Activated naive CD4-positive, alpha-beta T cell treated with anti-CD3 and anti-CD28 coated beads, Interleukin-2, amount 10 ng/mL, durations not matched to agents 7 days and 5 days (primary cell): ENCODE results near the gene MAP3K4.
A peak's percentile ranks its signal among the peaks of the same experiment; 100 is the strongest.
"Not testable (repeated sequence)": the region's sequence is repeated elsewhere in the genome, so short reads cannot be mapped to it uniquely, and the experiment has no call there.

Source experiments
- CTCF ChIA-PET: fragments of 350-600 bp; sonication (Branson Sonifier 250); formaldehyde crosslinking; loops from one replicate; lab custom pipeline; 2021; ENCODE audit warnings: antibody characterized with exemption; lab: Charles Lee
- DNase-seq: peaks from one replicate; pipeline ENCODE4 v3.0.0-alpha.2; 2020
- H3K27ac Mint-ChIP-seq: one replicate; pipeline ENCODE4 v1.8.0; 2021; ENCODE audit warnings: mild to moderate bottlenecking, moderate library complexity, mixed read lengths
- H3K27me3 Mint-ChIP-seq: one replicate; pipeline ENCODE4 v1.8.0; 2021; ENCODE audit warnings: mild to moderate bottlenecking, mixed read lengths
- H3K36me3 Mint-ChIP-seq: one replicate; pipeline ENCODE4 v1.8.0; 2021; ENCODE audit warnings: mixed read lengths
- H3K4me1 Mint-ChIP-seq: one replicate; pipeline ENCODE4 v1.8.0; 2021; ENCODE audit warnings: mixed read lengths
- H3K4me3 Mint-ChIP-seq: one replicate; pipeline ENCODE4 v1.8.0; 2021; ENCODE audit warnings: mild to moderate bottlenecking, moderate library complexity, mixed read lengths
- H3K9me3 Mint-ChIP-seq: one replicate; pipeline ENCODE4 v1.8.0; 2021; ENCODE audit warnings: mixed read lengths

MAP3K4 gene

DNA sequence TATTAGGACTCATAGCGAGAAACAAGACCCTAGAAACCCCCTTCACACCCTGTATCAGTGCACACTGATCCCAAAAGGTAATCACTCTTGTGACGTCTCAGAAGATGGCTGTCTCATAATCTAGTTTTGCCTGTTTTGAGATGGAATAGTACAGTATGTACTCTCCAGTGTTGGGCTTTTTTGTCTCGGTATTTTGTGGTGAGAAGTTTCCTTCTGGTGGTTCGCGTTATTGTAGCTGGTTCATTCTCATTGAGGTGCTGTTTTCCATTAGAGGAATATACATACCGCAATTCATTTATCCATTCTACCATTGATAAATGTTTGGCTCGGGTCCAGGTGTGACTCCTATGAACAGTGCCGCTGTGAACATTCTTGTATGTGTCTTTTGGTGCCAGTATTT, 27.9 kb upstream of the MAP3K4 start:
- CTCF ChIA-PET, result no interaction called here
- H3K4me3 Mint-ChIP-seq, result no peak overlapping the region

DNA sequence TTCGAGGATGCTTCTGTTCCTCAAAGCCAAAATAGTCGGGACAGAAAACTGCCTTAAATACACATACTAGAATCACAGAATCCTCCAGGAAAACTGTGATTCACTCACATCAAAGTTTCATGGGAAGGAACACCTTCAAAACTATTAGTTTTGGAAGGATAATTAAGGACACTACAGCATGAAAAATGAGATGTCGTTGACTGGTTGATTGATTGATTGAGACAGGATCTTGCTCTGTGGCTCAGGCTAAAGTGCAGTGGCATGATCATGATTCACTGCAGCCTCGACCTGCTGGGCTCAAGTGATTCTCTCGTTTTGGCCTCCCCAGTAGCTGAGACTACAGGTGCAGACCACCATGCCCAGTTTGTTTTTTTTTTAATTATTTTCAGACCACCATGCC, 25.7 kb upstream of the MAP3K4 start:
- no peaks in the 10 kb centered on the region for H3K4me1 Mint-ChIP-seq
- DNase-seq, result no peak
- H3K36me3 Mint-ChIP-seq, result no peaks in the 10 kb centered on the region
- no peaks in the 10 kb centered on the region for H3K9me3 Mint-ChIP-seq
- no peak overlapping the region for H3K27ac Mint-ChIP-seq
- peaks cover 10% of the 10 kb centered on the region for H3K27me3 Mint-ChIP-seq
- CTCF ChIA-PET, result no interaction called here
- H3K4me3 Mint-ChIP-seq, result no peak overlapping the region

More for the DNA sequence above, 27.9 kb upstream of the MAP3K4 start:
- Mint-ChIP-seq H3K27ac (no peak overlapping the region), H3K9me3 (no peaks in the 10 kb centered on the region), H3K27me3 (peaks cover 10% of the 10 kb centered on the region), H3K4me1 (no peaks in the 10 kb centered on the region), H3K36me3 (no peaks in the 10 kb centered on the region)
- DNase-seq, result no peak

DNA sequence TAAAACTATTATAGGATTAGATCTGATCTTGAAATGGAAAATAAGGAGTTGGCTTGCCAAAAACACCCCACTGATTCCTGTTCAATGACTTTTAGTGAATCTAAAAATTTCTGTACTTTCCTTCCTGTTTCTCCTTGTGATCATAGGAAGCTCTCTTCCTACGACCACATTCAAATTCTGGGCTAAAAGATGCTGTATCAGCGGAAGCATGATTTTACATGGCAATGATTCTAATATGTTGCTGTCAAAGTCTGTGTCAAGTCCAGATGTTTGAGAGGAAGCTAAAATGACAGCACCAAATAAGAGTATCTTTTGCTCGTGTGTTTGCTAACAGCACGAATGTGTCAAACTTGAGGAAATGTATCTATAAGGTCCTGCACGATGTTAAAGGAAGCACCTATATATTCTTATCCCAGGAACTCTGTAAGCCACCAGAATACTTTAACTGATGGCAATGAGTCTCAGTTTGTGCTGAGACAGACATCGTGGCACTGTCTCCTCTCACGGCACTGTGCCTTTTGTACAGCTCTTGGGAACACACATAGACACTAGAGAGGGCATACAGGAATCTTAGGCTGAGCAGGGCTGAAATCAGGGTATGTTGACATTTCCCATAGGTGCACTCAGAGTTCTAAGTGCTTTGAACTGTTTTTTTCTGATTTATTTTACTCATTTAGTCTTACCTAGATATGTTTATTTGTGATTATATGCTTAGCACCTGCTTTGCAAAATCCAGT, 24.9 kb upstream of the MAP3K4 start:
- Mint-ChIP-seq H3K27ac (no peak overlapping the region), H3K36me3 (no peaks in the 10 kb centered on the region), H3K4me3 (no peak overlapping the region), H3K4me1 (no peaks in the 10 kb centered on the region), H3K9me3 (no peaks in the 10 kb centered on the region), H3K27me3 (peaks cover 10% of the 10 kb centered on the region)
- CTCF ChIA-PET, result no interaction called here
- DNase-seq, result no peak

DNA sequence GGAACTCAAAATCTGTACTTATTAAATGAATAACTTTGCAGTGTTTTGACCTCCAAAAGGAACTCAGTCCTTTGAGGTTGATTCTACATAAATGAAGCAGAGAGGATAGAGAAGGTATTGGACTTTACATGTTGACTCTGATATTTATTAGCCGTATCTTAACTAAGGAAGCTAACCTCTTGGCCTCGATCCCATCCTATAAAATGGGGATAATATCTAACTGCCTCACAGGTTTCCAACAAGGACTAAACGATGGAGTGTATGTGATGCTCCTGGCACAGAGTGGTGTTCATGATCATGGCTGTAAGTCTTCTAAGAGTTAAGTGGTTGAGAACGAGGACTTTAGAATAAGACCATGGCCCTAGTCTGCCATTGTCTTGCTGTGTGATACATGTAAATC, 24.2 kb upstream of the MAP3K4 start:
- no peaks in the 10 kb centered on the region for H3K4me1 Mint-ChIP-seq
- no peak overlapping the region for H3K27ac Mint-ChIP-seq
- H3K9me3 Mint-ChIP-seq, result no peaks in the 10 kb centered on the region
- CTCF ChIA-PET, result no interaction called here
- peaks cover 10% of the 10 kb centered on the region for H3K27me3 Mint-ChIP-seq
- no peak overlapping the region for H3K4me3 Mint-ChIP-seq
- DNase-seq, result no peak
- H3K36me3 Mint-ChIP-seq, result no peaks in the 10 kb centered on the region

DNA sequence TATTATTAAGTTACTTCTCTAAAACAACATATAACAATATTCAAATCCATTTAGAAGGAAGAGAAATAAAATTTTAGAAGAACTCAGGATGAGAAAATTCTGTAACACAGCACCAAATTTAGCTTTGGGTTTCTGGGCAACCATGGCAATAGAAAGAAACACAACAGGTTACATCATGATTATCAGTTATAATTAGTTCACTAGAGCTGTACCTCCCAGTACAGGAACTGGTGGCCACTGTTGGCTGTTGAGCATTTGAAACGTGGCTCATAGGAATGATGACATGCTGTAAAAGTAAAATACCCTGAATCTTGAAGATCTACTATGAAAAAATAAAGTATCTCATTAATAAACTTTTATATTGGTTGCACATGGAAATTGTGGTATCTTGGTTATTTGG, 23.7 kb upstream of the MAP3K4 start:
- peaks cover 10% of the 10 kb centered on the region for H3K27me3 Mint-ChIP-seq
- DNase-seq, result no peak
- CTCF ChIA-PET, result no interaction called here
- H3K9me3 Mint-ChIP-seq, result no peaks in the 10 kb centered on the region
- H3K36me3 Mint-ChIP-seq, result no peaks in the 10 kb centered on the region
- no peak overlapping the region for H3K4me3 Mint-ChIP-seq
- H3K4me1 Mint-ChIP-seq, result no peaks in the 10 kb centered on the region
- H3K27ac Mint-ChIP-seq, result no peak overlapping the region

DNA sequence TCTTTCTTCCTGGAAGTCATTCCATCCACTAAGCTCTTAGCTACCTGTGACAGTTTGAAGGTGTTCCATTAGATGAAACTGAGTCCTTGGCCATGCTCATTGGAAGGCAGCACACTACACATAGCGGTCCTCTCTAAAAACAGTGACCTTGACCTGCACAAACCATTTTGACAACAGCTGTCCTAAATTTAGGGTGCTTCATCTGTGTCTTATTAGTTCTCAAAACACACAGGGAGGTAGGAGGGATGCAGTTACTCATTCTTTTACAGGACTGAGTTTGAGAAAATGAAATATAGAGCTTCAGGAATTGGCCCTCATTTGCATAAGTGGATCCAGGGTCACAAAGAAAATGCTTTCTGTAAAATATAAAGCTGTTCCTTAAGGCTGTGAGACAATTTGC, 20.4 kb upstream of the MAP3K4 start:
- H3K4me3 Mint-ChIP-seq, result no peak overlapping the region
- no peaks in the 10 kb centered on the region for H3K4me1 Mint-ChIP-seq
- DNase-seq, result no peak
- CTCF ChIA-PET, result no interaction called here
- H3K36me3 Mint-ChIP-seq, result no peaks in the 10 kb centered on the region
- peaks cover 6% of the 10 kb centered on the region for H3K27me3 Mint-ChIP-seq
- H3K9me3 Mint-ChIP-seq, result no peaks in the 10 kb centered on the region
- no peak overlapping the region for H3K27ac Mint-ChIP-seq

DNA sequence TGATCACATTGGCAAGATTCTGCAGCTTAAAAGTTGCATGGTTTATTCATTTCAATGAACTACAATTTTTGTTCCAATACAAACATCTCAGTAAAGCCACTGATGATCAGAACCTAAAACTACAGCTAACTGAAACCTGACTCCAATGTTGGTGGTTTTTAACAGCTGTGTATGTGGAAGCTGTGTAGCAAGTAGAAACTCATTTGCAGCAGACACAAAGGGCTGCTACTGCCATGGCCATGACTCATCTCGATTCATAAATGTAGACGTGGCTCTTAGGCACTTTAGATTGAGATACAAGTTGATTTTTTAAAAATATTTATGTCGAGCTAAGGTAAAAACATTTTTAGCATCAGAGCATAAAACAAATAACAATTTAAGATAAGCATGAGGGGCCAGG, 19.5 kb upstream of the MAP3K4 start:
- H3K4me3 Mint-ChIP-seq, result no peak overlapping the region
- H3K27ac Mint-ChIP-seq, result no peak overlapping the region
- H3K9me3 Mint-ChIP-seq, result no peaks in the 10 kb centered on the region
- no peaks in the 10 kb centered on the region for H3K4me1 Mint-ChIP-seq
- H3K27me3 Mint-ChIP-seq, result peaks cover 6% of the 10 kb centered on the region
- no peaks in the 10 kb centered on the region for H3K36me3 Mint-ChIP-seq
- CTCF ChIA-PET, result no interaction called here
- DNase-seq, result no peak

DNA sequence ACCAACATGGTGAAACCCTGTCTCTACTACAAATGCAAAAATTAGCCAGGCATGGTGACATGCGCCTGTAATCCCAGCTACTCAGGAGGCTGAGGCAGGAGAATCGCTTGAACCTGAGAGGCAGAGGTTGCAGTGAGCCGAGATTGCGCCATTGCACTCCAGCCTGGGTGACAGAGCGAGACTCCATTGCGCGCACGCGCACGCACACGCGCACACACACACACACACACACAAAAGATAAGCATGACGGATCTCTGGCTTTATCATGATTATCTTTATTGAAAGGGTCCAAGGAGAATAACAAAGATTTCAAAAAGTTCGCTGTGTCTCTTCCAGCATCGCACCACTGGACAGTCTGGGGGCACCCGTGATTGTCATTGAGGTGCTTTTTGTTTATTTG, 19.0 kb upstream of the MAP3K4 start:
- not testable (repeated sequence) for DNase-seq

DNA sequence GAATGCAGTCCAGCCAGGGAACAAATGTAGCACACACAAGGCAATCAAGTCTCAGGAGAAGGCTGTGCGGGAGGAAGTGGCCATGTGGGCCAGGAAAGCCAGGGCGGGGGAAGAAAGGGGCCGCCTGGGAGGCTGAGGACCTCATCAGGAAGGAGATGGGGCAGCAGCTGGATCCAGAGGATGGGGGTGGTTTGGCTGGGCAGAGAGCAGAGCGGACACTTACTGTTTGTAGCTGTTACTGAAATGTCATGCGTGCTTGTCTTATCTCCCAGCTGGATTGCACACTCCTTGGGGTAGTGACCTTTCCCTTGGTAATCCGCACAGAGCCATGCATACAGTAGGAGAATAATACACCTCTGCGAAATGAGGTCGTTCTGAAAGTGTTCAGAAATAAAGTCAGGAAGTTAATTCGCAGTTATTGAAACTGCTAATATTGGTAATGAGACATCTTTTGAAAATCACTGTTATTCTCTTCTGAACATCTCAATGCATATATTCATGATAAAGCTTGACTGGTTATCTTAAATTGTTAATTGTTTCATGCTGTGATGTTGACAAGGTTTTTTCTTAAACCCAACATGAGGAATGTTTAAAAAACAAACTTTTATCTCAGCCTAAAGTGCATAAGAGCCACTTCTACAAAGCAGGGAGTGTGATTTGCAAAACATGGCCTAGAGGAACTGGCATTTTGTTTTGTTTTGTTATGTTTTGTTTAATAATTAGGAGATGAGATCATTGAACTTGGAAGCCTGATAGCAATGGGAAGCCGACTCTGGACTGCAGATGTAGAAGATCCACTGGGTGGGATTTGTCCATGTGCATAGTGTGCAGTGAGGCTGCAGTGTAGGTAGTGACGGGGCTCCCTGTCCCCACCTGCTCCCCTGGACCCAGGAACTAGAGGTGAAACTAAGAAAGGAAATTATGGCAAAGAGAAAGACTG, 18.0 kb upstream of the MAP3K4 start:
- Mint-ChIP-seq H3K36me3 (no peaks in the 10 kb centered on the region), H3K9me3 (no peaks in the 10 kb centered on the region), H3K4me3 (no peak overlapping the region), H3K4me1 (no peaks in the 10 kb centered on the region), H3K27me3 (peaks cover 7% of the 10 kb centered on the region), H3K27ac (peak overlapping the region; percentile 53)
- DNase-seq, result no peak
- CTCF ChIA-PET, result no interaction called here

More for the DNA sequence above, 19.0 kb upstream of the MAP3K4 start:
- H3K4me3 Mint-ChIP-seq, H3K36me3 Mint-ChIP-seq, H3K4me1 Mint-ChIP-seq, H3K27me3 Mint-ChIP-seq, H3K9me3 Mint-ChIP-seq, CTCF ChIA-PET, H3K27ac Mint-ChIP-seq: not testable (repeated sequence)

DNA sequence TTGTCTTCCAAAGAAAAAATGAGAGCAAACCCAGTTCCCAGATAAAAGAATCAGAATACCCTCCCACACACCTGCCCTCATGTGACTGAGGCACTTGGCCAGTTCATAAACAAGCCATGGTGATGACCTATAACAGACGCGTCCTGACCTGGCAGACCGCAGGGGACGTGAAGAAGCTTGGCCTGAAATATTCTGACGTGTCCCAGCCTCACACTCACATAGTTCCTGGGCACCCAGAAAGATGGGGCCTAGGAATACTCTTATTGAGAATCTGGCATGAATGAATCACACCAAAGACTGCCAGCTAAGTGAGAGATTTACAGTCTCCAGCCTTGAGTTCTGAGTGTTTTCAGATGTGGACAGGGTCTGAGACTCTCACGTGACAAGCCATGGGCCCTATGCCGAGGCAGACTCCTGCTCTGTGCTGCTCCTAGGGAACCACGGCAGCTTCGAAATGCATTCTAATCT, 17.2 kb upstream of the MAP3K4 start:
- CTCF ChIA-PET, result no interaction called here
- Mint-ChIP-seq H3K4me3 (no peak overlapping the region), H3K9me3 (no peaks in the 10 kb centered on the region), H3K4me1 (no peaks in the 10 kb centered on the region), H3K36me3 (no peaks in the 10 kb centered on the region), H3K27me3 (peaks cover 10% of the 10 kb centered on the region), H3K27ac (no peak overlapping the region)
- DNase-seq, result no peak

DNA sequence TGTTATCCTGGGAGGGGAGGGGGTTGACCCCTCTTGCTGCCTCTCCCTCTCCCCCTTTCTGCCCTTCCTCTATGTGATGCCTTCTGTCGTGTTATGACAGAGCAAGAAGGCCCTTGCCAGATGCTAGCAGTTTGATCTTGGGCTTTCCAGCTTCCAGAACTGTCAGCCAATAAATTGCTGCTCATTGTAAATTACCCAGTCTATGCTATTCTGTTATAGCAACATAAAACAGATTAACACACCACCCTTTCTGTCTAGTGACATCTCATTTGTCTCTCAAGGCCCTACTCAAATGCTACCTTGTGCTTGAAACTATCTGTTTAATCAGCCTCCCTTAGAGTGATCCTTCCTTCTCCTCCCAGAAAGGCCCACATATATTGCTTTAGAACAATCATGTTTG, 16.4 kb upstream of the MAP3K4 start:
- no peak overlapping the region for H3K4me3 Mint-ChIP-seq
- peaks cover 3% of the 10 kb centered on the region for H3K27me3 Mint-ChIP-seq
- no peak overlapping the region for H3K27ac Mint-ChIP-seq

DNA sequence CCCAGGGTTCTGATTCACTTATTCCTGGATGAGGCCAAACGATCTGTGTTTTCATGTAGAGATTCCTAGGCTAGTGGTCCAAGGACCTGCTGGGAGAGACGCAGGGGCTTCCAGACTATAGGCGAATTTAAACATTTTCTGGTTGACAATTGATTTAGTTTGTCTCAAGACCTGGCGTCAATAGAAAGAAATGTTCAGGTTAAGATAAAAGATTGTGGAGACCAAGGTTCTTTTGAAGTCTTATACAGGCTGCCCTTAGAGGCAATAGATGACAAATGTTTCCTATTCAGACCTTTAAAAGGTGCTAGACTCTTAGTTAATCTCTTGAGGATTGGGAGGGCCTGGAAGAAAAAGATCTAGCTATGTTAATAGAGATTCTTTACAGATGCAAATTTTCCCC, 15.6 kb upstream of the MAP3K4 start:
- not testable (repeated sequence) for H3K9me3 Mint-ChIP-seq, H3K27ac Mint-ChIP-seq, H3K4me3 Mint-ChIP-seq, H3K4me1 Mint-ChIP-seq, H3K27me3 Mint-ChIP-seq, H3K36me3 Mint-ChIP-seq, DNase-seq
- CTCF ChIA-PET, result interaction anchor here (0.7 kb wide), 1 partner anchor 46 kb away, joined by 3 read pairs; no protein-coding TSS in a partner anchor

More for the DNA sequence above, 16.4 kb upstream of the MAP3K4 start:
- Mint-ChIP-seq H3K4me1 (no peaks in the 10 kb centered on the region), H3K36me3 (no peaks in the 10 kb centered on the region), H3K9me3 (no peaks in the 10 kb centered on the region)
- CTCF ChIA-PET, result no interaction called here
- no peak for DNase-seq

DNA sequence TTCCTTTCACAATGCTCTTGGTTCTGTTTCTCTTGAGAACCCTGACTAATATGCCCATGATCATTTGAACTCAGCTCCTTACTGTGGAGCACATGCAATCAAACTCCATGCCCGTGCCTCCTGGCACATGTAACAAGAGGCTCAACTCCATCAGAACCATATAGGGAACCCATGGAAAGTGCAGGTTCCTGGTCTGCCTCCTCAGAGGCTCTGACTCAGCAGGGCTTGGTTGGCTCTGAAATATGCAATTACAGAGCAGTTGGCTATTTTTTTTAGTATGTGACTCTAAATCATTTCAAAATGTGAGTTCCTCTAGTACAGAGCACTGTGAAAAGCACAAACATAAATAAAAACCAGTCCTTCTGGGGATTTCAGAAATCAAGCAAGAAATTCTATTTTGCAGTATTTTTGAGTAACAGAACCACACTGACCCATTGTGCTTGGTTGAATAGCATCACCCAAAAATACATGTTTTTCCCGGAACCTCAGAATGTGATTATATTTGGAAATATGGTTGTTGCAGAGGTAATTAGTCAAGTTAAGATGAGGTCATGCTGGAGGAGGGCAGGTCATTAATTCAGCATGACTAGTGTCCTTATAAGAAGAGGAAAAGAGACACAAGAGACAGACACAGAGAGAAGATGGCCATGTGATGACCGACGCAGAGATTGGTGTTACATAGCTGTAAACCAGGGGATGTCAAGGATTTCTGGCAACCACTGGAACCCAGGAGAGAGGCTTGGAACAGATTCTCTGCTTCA, 13.2 kb upstream of the MAP3K4 start:
- Mint-ChIP-seq H3K4me1 (no peaks in the 10 kb centered on the region), H3K4me3 (no peak overlapping the region), H3K27me3 (peaks cover 3% of the 10 kb centered on the region), H3K36me3 (no peaks in the 10 kb centered on the region), H3K27ac (no peak overlapping the region), H3K9me3 (peaks cover 7% of the 10 kb centered on the region)
- CTCF ChIA-PET, result no interaction called here
- DNase-seq, result no peak

DNA sequence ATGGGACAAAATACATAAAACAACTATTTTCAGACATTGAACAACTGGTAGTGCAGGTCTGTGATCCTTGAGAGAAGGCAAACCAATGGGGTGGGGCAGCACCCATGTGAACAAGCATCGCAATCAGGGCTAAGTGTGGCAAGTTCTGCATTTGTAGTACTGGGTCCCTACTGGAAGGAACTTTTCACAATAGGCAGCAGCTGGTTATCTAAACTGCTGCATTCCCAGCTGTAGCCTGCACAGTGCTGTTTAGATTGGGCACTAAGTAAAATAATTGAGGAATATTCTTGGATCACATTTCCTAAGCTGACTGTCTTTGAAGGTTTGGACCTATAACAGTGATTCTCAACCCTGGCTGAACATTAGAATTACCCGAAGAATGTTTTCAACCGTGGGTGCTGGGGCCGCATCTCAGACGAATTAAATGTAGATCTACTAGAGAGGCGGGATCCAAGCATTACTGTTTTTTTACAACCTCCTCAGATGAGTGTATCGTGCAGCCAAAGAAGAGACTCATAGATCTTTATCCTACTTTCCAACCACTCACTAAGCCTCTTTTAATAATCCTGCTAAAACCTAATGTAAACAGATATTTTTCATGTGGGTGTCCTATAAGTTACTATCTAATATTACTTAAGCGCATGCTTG, 12.4 kb upstream of the MAP3K4 start:
- no peak for DNase-seq
- Mint-ChIP-seq H3K36me3 (no peaks in the 10 kb centered on the region), H3K27ac (no peak overlapping the region), H3K27me3 (peaks cover 3% of the 10 kb centered on the region), H3K4me3 (no peak overlapping the region), H3K4me1 (no peaks in the 10 kb centered on the region), H3K9me3 (peaks cover 14% of the 10 kb centered on the region)
- CTCF ChIA-PET, result no interaction called here
